Psoas muscle (tissue), 8 donors: Measurements from ENCODE around the gene RAP1B. TPM values are rescaled to one million over a fixed set of nuclear protein-coding genes. Genes with fewer than 3 reads are reported as not detected.
"Not testable (repeated sequence)": the region's sequence is repeated elsewhere in the genome, so short reads cannot be mapped to it uniquely, and the experiment has no call there.

Experiments
- ATAC-seq, 4 donors: fragments of 200-7000 bp; cut with Tn5 transposase; one replicate each; pipeline ENCODE4 v1.9.1; 2020; ENCODE audit warnings: moderate library complexity in 3 of 4, mild to moderate bottlenecking in 2 of 4
- DNase-seq, 2 donors: peaks; one replicate each; pipeline ENCODE4 v3.0.0-alpha.2; 2020
- H3K27ac ChIP-seq: fragments of 200-600 bp; one replicate; pipeline ENCODE4 v1.8.0; 2022
- H3K27me3 ChIP-seq, 3 donors: fragments of 200-600 bp in 1 of 3; one replicate each; pipeline versions ENCODE4 v1.6.1 to v1.8.0; 2013 to 2022; ENCODE audit warnings: low read length in 2 of 3, mild to moderate bottlenecking in 2 of 3, moderate library complexity in 1 of 3; ENCODE audit not compliant: insufficient read depth in 3 of 3
- H3K36me3 ChIP-seq, 2 donors: fragments of 200-600 bp in 1 of 2; one replicate each; pipeline versions ENCODE4 v1.6.1 to v1.8.0; 2013 to 2022; ENCODE audit warnings: low read depth in 1 of 2, mild to moderate bottlenecking in 1 of 2, moderate library complexity in 1 of 2; ENCODE audit not compliant: insufficient read depth in 1 of 2
- H3K4me1 ChIP-seq: fragments of 200-600 bp; one replicate; pipeline ENCODE4 v1.8.0; 2022
- H3K4me3 ChIP-seq: fragments of 200-600 bp; one replicate; pipeline ENCODE4 v1.8.0; 2022; ENCODE audit warnings: mild to moderate bottlenecking
- H3K9me3 ChIP-seq: fragments of 200-600 bp; one replicate; pipeline ENCODE4 v1.8.0; 2022
- WGBS, 3 donors: extraction: QIAGEN DNeasy Blood & Tissue Kit; methylation state at CpG; one replicate each; pipeline versions ENCODE4 v1.1.6 to v1.1.7; 2013; 5-methylcytosine and 5-hydroxymethylcytosine counted together
- intact Hi-C, 2 donors: fragments of 100-400 bp; cut with DNase I; formaldehyde crosslinking; loops; one replicate each; pipeline versions ENCODE4 v1.11.0 to v1.14.2; 2022
- polyA plus RNA-seq, 3 donors: library from polyadenylated mRNA; stranded (reverse); fragments of 200-250 nt; gene quantifications; one replicate each; pipeline ENCODE4 v1.2.3, GENCODE V29; 2013
- total RNA-seq, 4 donors: library from RNA; stranded (reverse); fragmentation: NEBNext Ultra II Directional in 2 of 4; extraction: Animal tissue kit (Norgen Biotek cat#: 25700) in 2 of 4; gene quantifications; one replicate each; pipeline versions ENCODE4 v1.2.1 to v1.2.4, GENCODE V29; 2021 to 2023
- TF ChIP-seq, protein P1 (sequence below): fragments of 200-600 bp; IDR thresholded peaks from one replicate; pipeline ENCODE4 v1.8.0; 2022; ENCODE audit warnings: antibody characterized with exemption
- donor health status: healthy with polysubstance abuse.
- donor health status: DM: no; HTN: no; CAD: no; lungs with moderate emphysema.
- donor health status: Bipolar disorder and iron deficiency.
- donor health status: healthy.
- donor health status: DM: yes; HTN: yes; CAD: no.
- donor health status: DM: no; HTN: no; CAD: no.
- donor health status: DM: no; HTN: no; CAD: no.
- donor health status: DM: yes; HTN: yes; CAD: no.

RAP1B gene
- total and polyA plus RNA-seq, 7 donors = 36.2 to 85.7 (median 59.0) TPM

DNA sequence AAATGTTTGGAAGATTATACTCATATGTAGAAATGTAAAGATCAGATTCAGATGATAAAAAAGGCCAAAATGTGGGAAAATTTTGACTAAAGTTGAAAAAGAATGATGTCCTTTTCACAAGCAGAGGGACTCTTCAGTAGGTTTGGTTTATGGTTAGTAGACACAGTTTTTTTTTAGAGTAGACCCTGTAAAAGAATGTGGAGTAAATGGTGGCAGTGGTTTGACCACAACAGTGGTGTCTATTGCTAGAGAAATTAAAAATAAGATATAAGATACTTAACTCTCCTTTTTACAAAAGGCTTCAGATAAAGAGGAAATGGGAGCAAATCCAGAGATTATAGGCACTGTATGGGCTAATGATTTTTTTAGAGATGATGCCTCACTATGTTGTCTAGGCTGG, 21.8 kb downstream of the RAP1B start:
- TF ChIP-seq, protein P1, sequence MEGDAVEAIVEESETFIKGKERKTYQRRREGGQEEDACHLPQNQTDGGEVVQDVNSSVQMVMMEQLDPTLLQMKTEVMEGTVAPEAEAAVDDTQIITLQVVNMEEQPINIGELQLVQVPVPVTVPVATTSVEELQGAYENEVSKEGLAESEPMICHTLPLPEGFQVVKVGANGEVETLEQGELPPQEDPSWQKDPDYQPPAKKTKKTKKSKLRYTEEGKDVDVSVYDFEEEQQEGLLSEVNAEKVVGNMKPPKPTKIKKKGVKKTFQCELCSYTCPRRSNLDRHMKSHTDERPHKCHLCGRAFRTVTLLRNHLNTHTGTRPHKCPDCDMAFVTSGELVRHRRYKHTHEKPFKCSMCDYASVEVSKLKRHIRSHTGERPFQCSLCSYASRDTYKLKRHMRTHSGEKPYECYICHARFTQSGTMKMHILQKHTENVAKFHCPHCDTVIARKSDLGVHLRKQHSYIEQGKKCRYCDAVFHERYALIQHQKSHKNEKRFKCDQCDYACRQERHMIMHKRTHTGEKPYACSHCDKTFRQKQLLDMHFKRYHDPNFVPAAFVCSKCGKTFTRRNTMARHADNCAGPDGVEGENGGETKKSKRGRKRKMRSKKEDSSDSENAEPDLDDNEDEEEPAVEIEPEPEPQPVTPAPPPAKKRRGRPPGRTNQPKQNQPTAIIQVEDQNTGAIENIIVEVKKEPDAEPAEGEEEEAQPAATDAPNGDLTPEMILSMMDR = no peak
- no peak for ATAC-seq
- Histone ChIP-seq H3K9me3 (peaks cover 5% of the 10 kb centered on the region), H3K36me3 (no peaks in the 10 kb centered on the region), H3K27ac (no peak overlapping the region), H3K4me3 (no peak overlapping the region), H3K4me1 (peaks cover 43% of the 10 kb centered on the region), H3K27me3 (no peaks in the 10 kb centered on the region)
- no peak for DNase-seq
- intact Hi-C loops = no loop called here

DNA sequence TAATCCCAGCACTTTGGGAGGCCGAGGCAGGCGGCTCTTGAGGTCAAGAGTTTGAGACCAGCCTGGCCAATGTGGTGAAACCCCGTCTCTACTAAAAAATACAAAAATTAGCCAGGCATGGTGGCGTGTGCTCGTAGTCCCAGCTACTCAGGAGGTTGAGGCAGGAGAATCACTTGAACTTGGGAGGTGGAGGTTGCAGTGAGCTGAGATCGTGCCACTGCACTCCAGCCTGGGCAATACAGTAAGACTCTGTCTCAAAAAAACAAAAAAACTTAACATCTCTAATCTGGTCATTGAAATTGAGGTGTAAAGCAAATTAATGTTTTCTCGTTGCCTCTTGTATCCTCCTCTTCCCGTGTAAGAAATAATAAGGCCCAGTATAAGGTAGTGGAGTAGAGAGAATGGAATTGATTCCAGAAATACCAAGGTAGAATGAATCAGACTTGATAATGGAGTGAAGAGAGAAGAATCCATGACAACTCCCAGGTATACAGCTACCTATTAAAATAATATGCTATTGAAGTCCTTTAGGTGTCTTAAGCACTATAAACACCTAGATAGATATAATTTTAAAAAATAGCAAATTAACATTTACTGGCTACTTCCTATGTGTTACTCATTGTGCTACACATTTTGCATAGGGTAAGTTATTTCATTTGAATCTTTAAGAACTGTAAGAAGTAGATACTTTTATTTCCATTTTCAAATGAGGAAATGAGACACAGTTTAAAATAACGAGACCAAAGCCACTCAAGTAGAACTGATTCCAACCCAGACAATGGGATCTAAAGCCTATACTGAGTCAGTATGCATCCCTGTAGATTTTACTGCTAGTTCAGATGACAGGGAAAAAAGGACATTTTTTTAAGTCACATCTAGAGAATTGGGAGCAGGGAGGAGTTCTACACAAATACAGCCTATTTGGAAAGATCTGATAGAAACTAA, 23.2 kb downstream of the RAP1B start:
- ATAC-seq (no peak), DNase-seq (no peak)
- TF ChIP-seq, protein P1 = no peak
- Histone ChIP-seq H3K9me3 (no peaks in the 10 kb centered on the region), H3K36me3 (no peaks in the 10 kb centered on the region), H3K4me3 (no peak overlapping the region), H3K27ac (no peak overlapping the region), H3K27me3 (no peaks in the 10 kb centered on the region), H3K4me1 (peaks cover 51% of the 10 kb centered on the region)
- 91 to 92% (median 92%) methylated on average over 9 of the region's 9 CpGs for WGBS, 3 donors
- intact Hi-C loops = no loop called here

DNA sequence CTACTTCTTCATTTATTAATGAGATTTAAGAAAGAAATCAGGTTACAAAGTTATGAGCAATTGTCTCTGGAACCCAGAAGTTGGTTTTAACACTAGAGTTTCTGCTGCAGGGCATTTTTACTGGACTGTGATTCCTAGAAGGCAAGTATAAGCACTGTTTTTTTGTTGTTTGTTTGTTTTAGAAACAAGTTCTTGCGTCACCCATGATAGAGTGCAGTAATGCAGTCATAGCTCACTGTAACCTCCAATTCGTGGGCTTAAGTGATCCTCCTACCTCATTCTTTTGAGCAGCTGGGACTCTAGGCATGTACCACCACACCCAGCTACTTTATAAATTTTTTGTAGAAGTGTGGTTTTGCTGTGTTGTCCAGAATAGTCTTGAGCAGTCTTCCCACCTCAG, 25.6 kb downstream of the RAP1B start:
- H3K9me3 ChIP-seq = no peaks in the 10 kb centered on the region
- 37 to 67% (median 48%) methylated on average over 2 of the region's 2 CpGs for WGBS, 3 donors
- H3K4me3 ChIP-seq = no peak overlapping the region
- H3K27ac ChIP-seq = no peak overlapping the region
- DNase-seq (no peak), ATAC-seq (no peak)
- H3K27me3 ChIP-seq = no peaks in the 10 kb centered on the region
- no peaks in the 10 kb centered on the region for H3K36me3 ChIP-seq
- H3K4me1 ChIP-seq = peaks cover 48% of the 10 kb centered on the region
- intact Hi-C loops = no loop called here
- TF ChIP-seq, protein P1 = no peak

DNA sequence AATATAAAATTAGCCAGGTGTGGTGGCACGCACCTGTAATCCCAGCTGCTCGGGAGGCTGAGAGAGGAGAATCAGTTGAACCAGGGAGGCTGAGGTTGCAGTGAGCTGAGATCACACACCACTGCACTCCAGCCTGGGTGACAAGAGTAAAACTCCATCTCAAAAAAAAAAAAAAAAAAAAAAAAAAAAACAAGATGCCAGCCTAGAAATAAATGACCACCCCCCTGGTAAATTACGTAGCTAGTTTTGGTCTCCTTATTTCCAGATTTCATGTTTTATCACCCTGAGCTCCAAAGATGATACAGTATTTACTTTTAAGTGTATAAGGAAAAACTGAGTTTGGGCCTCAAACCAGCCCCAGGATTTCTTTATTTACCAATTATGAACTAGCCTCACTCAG, 26.7 kb downstream of the RAP1B start:
- WGBS, 3 donors = 97% methylated on average over 3 of the region's 3 CpGs

DNA sequence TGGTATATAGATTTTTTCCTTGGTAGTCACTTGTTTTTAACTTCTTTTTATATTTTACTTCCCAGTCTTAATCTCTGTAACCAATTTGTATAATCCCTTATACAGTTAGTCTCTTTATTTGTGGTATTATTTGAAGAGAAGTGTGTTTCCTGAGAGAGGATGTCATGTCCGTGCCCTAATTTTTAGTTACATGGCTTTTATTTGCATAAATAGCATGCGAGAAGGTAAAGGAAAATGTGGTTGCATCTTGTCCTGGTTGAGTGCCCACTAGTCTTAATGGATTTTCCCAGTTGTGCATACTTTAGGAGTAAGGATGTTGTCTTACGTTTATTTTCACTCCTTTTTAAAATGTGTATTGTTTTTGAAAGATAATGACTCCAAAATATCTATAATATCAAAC, 27.5 kb downstream of the RAP1B start:
- intact Hi-C loops = no loop called here
- DNase-seq (no peak), ATAC-seq (no peak)
- TF ChIP-seq, protein P1 = no peak
- H3K4me3 ChIP-seq = no peak overlapping the region
- H3K27ac ChIP-seq = no peak overlapping the region
- no peaks in the 10 kb centered on the region for H3K9me3 ChIP-seq
- peaks cover 45% of the 10 kb centered on the region for H3K4me1 ChIP-seq
- peaks cover 0 to 4% of the 10 kb centered on the region in 2 donors for H3K36me3 ChIP-seq
- no peaks in the 10 kb centered on the region for H3K27me3 ChIP-seq
- WGBS, 3 donors = 48 to 57% (median 56%) methylated on average over 3 of the region's 3 CpGs

More for the DNA sequence above, 26.7 kb downstream of the RAP1B start:
- peaks cover 44% of the 10 kb centered on the region for H3K4me1 ChIP-seq
- H3K27ac ChIP-seq, DNase-seq, ATAC-seq, H3K27me3 ChIP-seq, intact Hi-C loops, H3K4me3 ChIP-seq, H3K36me3 ChIP-seq, H3K9me3 ChIP-seq: not testable (repeated sequence)
